Sigmoid colon (tissue), 4 donors: ENCODE measurements around the gene SV2B.

Experiments used
- CTCF ChIP-seq, 4 experiments: fragments of 450-650 bp in 3 of 4; fragments of 200-600 bp in 1 of 4; IDR thresholded peaks; one replicate each; pipeline ENCODE4 v1.5.1; 2016 to 2019; ENCODE audit warnings: antibody characterized with exemption in 4 of 4, mild to moderate bottlenecking in 3 of 4, moderate library complexity in 2 of 4
- POLR2AphosphoS5 ChIP-seq, 4 donors: sonication (generic); formaldehyde crosslinking; IDR thresholded peaks; one replicate each; pipeline ENCODE4 v1.6.1; 2017; ENCODE audit warnings: antibody characterized with exemption in 4 of 4

GRCh38 chr15:91345736-91346135, 245.7 kb downstream of the SV2B start:
- TF ChIP-seq CTCF (IDR thresholded peaks at IDR 0.05) (no peak), POLR2AphosphoS5 (IDR thresholded peaks at IDR 0.05) (no peak)
